Measurements from ENCODE around the gene KCNJ10.

KCNJ10 gene

DNA sequence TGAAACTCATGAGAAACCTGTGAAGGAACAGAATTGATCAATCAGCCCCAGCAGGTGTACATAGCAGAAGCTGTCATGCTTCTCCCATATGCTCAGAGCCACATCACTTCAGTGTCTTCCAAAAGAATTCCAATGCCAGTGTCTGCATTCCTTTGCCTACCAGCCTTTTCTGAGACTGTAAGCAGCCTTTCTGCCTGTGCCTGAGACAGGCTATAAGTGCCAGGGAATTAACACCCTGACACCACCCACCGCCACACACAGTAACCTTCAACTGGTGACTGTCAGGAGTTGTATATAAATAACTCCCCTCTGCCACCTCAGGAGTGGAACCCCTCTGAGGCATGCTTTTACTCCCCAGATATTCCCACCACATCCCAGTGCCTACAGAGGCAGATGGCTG lies 77.8 kb downstream of the KCNJ10 start:
- no peak for DNase-seq (ENCODE audit: low read depth in 1 of 2, low spot score in 1 of 2)

DNA sequence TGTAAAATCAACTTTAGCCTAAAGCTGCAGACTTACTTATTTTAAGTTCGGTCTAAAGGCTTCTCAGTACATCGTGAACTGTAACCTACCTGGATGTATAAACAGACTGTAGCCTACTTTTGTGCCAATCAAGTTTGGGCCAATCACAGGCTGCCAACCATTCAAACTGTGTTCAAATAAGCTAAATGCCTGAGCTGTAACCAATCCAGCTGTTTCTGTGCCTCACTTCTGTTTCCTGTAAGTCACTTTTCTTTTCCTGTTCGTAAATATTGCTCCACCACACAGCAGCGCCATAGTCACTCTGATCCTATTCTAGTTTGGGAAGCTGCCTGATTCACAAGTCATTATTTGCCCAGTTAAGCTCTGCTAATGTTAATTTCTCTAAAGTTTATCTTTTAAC lies 78.4 kb downstream of the KCNJ10 start:
- DNase-seq (ENCODE audit: low read depth in 1 of 2, low spot score in 1 of 2): no peak

DNA sequence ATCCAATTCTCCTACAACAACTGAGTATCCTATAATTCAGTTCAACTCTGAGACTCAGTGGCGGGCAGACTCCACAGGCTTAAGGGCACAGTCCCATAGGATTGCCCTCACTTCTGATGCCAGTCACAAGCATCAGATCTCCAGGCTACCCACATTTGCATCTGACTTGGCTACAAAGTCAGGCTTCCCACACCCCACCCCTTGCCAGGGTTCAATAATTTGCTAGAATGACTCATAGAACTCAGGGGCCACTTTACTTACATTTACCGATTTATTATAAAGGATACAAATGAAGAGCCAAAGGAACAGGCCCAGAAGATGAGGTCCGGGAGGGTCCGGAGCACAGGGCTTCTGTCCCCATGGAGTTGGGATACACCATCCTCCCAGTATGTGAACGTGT lies 80.0 kb downstream of the KCNJ10 start:
- no peak for DNase-seq (ENCODE audit: low read depth in 1 of 2, low spot score in 1 of 2)

DNA sequence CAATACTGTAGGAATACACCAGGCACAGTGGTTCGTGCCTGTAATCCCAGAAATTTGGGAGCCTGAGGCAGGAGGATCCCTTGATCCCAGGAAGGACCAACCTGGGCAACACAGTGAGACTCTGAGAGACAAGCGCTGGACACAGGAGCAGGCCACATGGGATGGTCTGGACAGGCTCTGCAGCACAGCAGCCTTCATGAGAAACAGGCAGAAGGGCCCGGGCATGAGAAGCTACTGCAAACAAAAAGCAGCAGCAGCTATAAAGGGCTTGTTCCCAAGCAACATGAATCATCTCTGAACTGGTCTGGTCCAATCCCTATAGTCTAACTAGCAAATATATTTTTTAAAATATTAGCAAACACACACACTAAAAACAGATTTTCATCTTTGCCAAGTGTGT lies 80.4 kb downstream of the KCNJ10 start:
- DNase-seq (ENCODE audit: low read depth in 1 of 2, low spot score in 1 of 2): no peak

DNA sequence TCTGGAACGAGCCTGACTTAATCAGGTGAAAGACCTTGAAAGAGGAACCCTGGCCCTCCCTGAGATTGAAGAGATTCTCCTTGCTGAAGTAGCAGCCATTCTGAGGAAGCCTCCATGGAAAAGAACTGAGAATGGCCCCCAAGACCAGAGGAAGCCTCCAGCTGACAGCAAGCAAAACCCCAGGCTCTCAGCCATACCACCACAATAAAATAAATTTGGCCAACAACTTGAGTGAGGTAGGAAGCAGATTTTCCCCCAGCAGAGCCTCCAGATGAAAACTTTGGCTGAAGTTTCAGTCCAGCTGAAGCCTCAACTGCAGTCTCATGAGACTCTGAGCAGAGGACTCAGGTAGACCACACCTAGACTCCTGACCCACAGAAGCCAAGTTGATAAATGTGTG lies 82.0 kb downstream of the KCNJ10 start:
- no peak for DNase-seq (ENCODE audit: low read depth in 1 of 2, low spot score in 1 of 2)

DNA sequence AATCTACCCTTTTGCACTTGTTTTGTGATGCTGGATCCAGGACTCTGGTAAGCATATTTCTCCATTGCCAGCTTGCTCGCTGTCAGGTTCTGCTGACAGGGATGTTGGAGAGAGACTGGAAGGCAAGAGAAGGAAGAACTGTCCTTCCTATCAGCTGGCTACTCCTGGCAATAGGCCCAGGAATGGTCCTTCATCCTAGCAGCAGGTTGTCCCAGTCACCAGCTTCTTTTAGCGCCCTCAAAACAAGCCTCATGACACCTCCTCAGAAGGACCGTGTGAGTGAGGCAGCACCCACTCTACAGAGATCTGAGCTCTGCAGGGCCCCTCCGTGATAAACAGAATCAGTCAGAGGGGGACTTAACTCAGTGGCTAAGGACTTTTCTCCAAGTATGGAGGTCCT lies 82.8 kb downstream of the KCNJ10 start:
- no peak for DNase-seq (ENCODE audit: low read depth in 1 of 2, low spot score in 1 of 2)

DNA sequence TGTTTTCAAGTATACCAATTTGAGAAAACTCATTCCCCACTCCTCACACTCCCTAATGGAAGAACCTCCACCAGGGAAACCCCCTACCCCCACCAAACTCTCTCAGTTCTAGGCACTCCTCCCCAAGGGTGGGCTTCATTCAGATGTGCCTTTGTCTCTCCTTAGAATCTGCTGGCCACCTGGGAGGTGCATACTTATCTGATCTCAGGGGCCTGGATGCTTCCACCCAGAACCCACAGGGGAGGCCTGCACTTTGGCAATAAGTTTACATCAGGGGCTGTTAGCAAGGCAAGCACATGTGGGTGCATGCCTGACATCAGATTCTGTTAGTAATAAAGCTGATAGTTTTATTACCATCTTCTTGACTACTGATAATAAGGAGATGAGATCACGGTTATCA lies 83.4 kb downstream of the KCNJ10 start:
- DNase-seq (ENCODE audit: low read depth in 1 of 2, low spot score in 1 of 2): no peak

DNA sequence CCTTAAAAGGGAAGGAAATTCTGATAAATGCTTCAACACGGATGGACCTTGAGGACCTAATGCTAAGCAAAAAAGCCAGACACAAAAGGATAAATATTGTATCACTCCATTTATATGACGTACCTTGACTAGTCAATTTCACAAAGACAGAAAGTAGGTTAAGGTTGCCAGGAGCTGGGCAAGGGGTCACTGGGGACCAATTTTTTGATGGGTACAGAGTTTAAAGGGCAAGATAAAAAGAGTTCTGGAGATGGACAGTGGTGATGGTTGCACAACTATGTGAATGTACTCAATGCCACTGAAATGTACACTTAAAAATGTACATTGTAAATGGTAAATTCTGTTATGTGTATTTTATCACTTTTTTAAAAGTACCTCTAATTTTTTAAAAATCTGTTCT lies 83.9 kb downstream of the KCNJ10 start:
- no peak for DNase-seq (ENCODE audit: low read depth in 1 of 2, low spot score in 1 of 2)

DNA sequence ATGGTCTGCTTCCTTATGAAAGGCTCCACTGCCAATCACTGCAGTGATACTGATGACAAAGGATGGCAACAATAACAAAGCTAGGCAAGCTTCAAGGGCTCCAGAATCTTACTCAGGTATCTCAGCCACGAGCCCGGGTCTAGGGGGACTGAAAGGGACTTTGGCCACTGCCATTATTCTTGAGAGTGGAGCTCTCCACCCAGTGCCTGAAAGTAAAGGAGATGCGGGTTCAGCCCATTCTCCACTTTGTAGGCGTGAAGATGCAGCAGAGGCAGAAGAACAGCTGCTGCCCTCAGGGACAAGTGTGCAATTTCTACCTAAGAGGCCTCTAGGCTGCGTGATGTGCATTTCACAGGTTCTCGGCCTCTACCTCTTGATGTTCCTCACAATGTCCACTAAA lies 84.5 kb downstream of the KCNJ10 start:
- DNase-seq (ENCODE audit: low read depth in 1 of 2, low spot score in 1 of 2): no peak

DNA sequence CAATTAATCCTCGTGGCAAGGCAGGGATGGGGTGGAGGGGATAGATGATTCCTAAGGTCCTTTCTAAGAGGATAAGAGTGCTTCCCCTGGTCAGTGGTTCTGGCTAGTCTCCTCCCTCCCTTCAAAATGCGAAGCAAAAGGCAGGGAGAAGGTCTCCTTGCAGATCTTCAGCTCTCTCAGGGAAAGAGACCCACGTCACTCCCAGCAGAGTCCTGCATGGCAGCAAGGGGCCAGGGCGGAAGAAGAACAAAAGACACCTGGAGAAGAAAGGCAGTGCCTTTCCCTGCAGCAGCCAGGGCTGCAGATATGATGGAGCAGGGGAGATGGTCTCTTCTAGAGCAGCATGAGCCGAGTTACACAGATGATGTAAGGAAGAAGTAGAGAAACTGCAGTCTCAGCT lies 86.3 kb downstream of the KCNJ10 start:
- DNase-seq (ENCODE audit: low read depth in 1 of 2, low spot score in 1 of 2): no peak

DNA sequence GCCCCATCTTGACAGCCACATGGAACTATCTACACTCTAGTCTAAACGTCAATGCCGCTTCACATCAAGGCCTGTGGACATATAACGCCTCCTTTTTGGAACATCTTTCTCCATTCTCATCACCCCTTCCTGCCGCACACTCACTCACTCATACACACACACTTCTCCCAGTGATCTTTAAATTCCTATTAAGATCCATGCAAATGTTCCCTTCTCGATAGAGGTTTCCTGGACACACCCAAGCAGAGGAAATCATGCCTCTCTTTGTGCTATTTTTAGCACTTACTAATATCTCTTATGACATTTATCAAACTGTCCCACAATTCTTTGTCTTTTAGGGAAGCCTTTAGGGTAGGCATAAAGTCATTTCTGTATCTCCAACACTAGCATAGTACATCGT lies 87.7 kb downstream of the KCNJ10 start:
- no peak for DNase-seq (ENCODE audit: low read depth in 1 of 2, low spot score in 1 of 2)

DNA sequence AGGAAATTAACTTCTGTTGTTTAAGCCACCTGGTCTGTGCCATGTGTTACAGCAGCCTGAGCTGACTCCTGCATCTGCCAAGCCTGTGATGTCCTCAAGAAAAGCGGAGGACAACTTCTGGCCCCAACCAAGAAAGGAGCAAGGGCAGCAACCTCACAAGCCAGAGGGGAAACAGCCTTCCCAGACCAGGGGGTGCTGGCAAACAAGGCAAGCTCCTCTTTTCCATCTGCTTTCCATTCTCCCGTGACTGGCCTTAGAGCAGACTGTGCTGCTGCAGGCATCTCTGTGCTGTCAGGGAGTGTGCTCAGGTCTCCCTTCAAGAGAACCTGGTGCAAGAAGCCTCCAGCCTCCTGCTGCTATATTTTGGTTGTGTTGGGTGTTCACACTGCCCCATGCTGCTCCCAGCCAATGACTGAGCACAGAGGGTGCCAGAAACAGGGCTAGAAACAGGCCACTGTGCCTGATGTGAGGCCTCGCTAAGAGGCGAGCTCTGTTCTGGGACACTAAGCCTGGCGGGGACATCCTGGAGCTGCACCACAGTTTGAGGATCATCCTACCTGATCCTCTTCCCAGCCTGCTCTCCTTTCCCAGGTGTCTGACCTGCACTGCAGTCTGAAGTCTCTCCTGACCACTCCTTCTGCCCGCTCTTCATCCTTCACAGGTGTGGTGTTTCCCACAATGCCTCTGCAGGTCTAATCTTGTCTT lies 88.5 kb downstream of the KCNJ10 start:
- DNase-seq (ENCODE audit: low read depth in 1 of 2, low spot score in 1 of 2): no peak

DNA sequence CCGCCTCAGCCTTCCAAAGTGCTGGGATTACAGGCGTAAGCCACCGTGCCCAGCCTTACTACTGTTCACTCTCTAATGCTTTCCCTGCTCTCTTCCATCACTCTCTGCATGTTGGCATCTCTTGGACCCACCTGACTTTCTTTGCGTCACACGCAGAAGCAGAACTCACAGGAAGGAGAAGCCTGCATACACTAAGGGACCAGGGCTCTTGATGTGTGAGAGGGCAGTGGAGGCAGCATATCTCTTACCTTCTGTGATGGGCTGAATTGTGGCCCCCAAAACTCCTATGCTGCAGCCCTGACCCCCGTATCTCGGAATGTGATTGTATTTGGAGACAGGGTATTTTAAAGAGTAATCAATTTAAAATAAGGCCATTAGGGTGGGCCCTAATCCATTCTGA lies 89.2 kb downstream of the KCNJ10 start:
- no peak for DNase-seq (ENCODE audit: low read depth in 1 of 2, low spot score in 1 of 2)

DNA sequence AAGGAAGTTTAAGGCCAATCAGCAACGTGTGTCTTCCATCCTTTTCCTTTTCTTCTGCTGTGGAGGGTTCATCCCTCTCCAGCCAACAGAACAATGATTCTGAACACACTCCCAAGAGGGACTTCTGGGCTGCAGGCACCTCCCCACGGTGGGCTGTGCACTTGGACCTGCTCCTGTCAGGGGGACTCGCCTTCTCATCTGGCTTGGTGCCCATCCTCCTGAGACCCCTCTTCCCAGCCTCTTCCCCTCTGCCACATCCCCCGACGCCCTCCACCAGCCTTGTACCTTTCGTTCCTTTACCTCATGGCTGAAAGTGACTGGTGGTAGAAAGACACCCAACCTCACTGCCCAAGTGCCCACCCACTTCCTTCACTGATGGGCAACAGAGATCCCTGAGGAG lies 89.9 kb downstream of the KCNJ10 start:
- DNase-seq (ENCODE audit: low read depth in 1 of 2, low spot score in 1 of 2): no peak

DNA sequence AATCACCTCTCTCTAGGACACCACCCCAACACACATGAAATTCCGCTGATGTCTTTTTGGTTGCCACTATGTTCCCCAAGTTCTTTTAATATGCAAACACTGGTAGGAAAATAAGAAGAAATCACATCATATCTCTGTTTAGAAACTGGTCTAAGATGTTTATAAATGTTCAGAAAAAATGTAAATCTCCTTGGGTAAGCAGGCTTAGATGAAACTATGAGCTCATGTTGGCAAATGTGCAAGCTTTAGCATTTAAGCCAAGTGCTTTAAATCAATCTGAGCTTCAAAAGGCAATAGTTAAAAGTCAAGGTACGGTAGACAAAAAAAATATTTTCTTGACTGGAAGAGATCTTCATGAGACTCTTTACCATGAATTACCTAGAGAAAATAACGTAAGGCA lies 90.7 kb downstream of the KCNJ10 start:
- DNase-seq (ENCODE audit: low read depth in 1 of 2, low spot score in 1 of 2): no peak

DNA sequence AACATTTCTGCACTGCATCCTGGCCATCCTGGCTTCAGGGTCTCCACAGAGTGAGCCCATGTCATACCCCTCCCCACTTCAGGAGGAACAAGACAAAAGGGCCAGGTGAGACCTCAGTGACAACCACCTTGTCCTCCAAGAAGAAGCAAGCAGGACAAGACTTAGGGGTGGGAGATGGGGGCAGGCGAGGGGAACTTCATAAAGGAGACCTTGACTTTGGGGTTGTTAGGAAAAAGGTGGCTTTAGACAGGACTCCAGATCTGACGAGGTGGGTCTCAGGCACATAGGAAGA lies 91.9 kb downstream of the KCNJ10 start:
- DNase-seq (ENCODE audit: low read depth in 1 of 2, low spot score in 1 of 2): no peak

DNA sequence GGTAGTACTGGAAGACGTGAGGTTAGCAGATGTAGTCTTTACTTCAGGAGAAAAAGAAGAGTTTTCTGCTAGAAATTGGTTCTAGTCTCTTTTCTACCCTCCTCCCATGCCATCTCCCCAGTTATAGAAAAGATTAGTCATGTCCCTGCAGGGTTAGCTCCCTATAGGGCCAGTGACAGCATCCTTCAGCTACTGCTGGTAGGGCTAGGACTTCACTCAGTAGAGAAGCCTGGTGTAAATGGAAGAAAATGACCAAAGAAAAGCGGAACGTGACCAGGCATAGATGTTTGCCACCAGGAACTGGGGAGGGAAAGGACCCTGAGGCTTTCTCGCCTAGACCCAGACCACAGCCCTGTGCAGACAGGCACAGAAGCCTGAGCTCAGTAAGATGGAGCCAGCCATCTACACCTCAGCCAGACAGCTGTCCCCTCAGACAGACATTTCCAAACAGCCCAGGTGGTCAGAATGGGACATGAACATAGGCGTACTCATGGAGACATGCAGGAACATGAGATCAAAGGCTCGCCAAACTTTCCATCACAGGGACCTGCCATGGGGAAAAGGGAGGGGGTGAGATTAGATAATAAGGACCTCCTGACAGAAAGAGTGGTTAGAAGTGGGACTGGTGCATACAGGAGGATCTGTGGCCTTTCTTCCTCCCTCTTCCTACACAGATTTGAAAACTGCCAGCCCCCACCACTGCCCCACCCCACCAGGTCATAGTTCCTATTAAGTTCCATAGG lies 92.4 kb downstream of the KCNJ10 start:
- DNase-seq (ENCODE audit: low read depth in 1 of 2, low spot score in 1 of 2): no peak

DNA sequence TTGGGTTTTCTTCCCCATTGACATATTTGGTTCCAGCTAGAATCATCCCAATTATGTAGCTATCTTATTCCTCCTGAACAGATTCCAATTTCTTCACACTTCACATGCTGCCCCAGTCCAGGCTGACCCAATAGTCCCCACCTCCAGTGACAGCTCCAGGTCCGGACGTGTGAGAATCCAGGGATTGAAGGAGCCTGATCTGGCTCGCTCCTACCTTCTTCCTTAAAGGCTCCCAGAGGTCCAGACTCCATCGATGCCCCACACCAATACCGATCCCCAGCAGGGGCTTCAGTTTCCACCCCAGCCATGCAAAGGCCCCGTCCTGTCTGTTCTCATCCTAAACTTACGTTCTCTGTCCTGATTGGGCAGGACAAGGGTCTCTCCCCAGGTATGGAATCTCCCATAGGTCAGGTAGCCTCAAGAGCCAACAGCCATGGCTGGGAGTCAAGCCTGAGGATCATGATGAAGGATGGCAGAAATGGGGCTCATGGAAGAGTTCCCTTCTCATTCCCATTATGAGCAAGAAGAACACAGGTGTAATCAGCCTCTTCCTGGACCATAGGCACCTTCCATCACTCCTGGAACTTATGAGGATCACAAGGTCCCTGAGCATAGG lies 95.5 kb downstream of the KCNJ10 start:
- DNase-seq (ENCODE audit: low read depth in 1 of 2, low spot score in 1 of 2): no peak

DNA sequence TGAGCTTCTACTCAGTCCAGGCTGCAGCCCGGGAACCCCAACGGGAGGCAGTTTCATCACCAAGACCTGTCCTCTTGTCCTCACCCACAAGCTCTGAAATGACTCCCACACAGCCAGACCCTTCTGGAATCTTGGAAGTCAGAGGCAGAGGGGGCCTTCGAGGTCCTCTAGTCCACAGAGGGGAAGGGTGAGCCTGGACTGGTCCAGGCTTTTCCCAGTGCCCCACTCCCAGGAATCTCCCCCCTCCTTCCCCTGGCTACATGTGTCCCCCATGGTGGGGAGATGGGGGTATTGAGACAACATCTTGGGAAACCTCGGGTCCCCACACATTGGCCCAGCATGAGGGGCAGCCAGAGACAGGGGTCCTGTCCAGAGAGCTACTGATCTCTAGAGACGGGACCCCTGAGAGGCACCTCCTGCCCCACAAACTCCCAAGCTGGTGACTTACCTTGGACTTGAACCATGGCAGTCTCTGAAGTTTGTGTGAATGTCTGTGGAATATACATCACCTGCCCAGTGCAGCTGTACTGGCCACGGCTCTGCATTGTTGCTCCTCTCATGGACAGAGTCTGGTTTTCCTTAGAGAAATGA lies 96.5 kb downstream of the KCNJ10 start:
- DNase-seq (ENCODE audit: low read depth in 1 of 2, low spot score in 1 of 2): no peak

DNA sequence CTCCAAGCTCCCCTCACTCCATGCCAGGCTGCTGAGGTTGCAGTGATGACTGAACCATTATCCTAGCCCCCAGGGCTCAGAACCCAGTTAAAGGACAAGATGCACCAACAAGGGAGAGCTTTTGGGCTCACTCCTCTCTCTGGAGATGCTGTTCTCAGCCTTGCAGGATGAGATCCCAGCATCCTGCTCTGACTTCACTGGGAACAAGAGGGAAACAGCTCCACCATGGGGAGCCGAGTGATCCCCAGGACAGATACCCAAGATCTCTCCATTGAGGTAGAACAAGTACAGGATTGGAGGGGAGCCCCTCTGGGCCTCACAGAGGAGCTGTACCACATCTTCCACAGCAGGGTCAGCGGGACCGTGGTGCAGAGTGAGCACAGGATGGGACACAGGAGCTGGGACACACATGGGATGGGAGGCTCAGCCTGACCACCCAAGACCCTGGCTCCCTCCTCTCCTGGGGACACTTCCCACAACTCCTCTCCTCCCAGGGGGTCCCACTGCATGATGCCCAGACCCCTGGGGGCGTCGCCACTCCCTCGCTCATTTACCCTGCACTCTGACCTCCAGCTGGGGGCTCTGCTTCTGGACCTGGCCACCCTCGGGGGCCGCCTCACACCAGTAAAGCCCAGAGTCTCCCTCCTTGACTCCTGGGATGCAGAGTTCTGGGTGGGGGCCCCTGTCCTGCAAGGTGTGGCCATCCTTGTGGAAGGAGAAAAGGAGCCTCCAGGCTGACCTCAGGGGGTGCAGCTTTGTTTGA lies 97.3 kb downstream of the KCNJ10 start:
- DNase-seq (ENCODE audit: low read depth in 1 of 2, low spot score in 1 of 2): no peak

DNA sequence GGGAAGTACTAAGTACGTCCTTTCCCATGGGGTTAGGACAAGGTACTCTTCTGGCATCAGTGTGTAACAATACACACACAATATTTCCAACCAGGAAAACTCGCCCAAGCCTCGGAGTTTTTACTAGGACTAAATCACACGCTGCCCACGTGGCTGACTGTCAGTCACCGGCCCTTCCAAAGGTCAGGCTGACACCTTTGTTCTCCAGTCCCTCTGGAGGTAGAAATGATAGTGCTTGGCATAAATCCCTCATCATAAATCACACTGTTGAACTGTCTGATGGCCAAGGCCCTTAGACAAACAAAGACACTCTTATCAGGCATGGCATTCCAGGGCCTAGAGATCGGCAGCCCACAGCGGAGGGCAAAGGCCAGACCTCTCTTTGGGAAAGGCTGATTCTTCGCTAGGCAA lies 99.0 kb downstream of the KCNJ10 start:
- no peak for DNase-seq (ENCODE audit: low read depth in 1 of 2, low spot score in 1 of 2)

DNA sequence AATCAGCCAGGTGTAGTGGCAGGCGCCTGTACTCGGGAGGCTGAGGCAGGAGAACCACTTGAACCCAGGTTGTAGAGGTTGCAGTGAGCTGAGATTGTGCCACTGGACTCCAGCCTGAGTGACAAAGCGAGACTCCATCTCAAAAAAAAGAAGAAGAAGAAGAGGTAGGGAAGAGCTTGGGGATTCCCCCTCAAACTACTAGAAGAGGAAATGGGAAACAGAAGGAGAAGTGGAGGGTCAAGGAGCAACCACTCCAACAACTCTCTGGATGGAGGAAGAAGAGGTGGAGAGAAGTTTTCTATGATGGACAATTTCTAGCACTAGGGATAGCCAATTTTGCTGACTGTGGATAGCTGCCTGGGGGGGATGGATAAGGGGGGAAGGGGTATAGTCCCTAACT lies 101.1 kb downstream of the KCNJ10 start:
- DNase-seq (ENCODE audit: low read depth in 1 of 2, low spot score in 1 of 2): no peak

Measured in stimulated activated CD4-positive, alpha-beta T cell treated with anti-CD3 and anti-CD28 coated beads, Interleukin-15, amount 100 ng/mL, for 1 hour (primary cell).